ENCODE measurements around the gene ADAMTS12.

Gene ADAMTS12

GRCh38 chr5:33696411-33696810, 195.4 kb downstream of the ADAMTS12 start:
- FAIRE-seq, result no peak

- FAIRE-seq, result no peak
Measured at GRCh38 chr5:33692980-33693379, 198.8 kb downstream of the ADAMTS12 start.

DNA sequence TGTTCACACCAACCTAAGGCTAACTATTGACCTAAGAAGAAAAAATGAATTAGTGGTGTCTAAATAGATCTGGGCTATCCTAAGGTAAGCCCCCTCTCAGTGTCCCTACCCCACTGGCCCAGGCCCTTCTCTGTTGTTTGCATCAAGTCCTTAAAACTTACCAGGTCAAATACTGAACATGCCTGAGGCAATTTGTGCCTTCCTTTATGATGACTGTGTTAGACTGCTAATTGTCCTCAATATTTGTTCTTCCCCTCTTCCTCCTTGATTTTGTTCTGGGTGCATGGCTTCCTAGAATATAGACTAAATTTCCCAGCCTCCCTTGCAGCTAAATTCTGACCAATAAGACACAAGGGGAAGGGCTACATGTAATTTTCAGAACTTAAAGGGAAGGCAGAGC, 199.9 kb downstream of the ADAMTS12 start:
- FAIRE-seq, result no peak

- FAIRE-seq, result no peak
Measured at GRCh38 chr5:33690374-33691135, 201.2 kb downstream of the ADAMTS12 start.

DNA sequence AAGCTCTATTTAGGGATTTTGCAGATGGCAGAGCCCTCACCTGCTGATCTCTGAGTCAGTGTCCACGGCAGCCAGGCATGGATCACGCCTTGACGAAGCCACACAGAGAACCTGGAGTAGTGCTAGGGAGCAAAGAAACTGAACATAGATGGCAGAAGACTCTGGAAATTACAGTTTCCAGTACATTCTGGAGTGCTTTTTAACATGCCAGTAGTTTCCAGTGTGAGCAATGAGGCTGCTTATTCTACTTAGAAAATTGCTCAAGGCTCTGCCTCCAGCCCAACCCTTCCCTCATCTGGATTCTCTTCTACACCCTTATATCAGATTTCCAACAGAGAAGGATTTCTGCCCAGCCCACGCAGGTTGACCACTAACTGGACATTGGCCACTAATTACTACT, 203.3 kb downstream of the ADAMTS12 start:
- no peak for FAIRE-seq

GRCh38 chr5:33688066-33688465, 203.7 kb downstream of the ADAMTS12 start:
- FAIRE-seq, result no peak

- FAIRE-seq, result no peak
Measured at GRCh38 chr5:33685873-33686755, 205.7 kb downstream of the ADAMTS12 start.

DNA sequence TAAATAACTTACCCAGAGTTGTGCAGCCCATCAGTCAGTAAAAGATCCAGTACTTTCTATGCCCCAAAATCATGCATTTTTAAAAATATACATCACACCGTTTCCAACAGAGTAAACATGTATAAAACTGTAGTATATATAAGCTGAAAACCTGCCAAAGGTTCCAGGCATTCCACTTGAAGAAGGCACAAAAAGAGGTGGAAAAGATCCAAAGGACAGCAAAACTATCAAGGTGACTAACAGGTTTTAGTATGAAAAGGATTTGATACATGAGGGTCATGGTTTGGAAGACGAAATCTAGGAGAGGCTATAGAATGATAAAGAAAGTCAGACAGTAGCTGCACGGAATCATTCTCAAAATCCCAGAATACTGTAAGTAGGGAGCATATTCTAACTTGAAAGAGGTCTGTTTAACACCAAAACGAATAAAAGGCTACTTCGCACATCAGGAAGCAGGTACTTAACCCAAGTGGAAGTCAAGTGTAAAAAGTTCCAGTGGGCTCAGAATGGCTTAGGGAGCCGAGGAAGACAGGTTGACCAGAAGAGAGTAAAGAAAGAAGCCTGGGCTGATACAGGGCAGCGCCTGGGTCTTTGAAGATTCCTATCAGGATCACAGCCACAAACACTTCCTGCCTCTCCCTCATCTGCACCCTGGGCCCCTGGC, 207.2 kb downstream of the ADAMTS12 start:
- no peak for FAIRE-seq

DNA sequence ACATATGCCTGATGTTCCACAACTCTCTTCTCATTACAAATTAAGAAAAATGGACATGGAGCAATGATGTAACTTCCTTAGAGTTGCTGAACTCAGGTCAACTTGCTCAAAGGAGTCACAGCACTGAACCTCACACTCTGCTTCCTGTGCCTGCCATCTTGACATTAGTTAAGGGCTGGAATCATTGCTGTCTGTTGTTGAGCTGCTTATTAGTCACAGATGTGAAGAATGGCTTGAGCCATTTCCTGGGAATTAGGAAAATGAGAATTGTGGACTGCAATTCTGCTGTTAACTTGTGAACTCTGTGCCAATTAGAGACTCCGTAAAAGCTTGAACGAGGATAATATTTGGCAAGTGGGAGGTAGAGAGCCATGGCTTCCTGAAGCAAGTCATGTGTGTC, 212.0 kb downstream of the ADAMTS12 start:
- no peak for FAIRE-seq

- no peak for FAIRE-seq
Measured at GRCh38 chr5:33675958-33676464, 215.8 kb downstream of the ADAMTS12 start.

- no peak for FAIRE-seq
Measured at GRCh38 chr5:33671700-33672291, 220.0 kb downstream of the ADAMTS12 start.

GRCh38 chr5:33662722-33663427, 228.9 kb downstream of the ADAMTS12 start:
- no peak for FAIRE-seq

DNA sequence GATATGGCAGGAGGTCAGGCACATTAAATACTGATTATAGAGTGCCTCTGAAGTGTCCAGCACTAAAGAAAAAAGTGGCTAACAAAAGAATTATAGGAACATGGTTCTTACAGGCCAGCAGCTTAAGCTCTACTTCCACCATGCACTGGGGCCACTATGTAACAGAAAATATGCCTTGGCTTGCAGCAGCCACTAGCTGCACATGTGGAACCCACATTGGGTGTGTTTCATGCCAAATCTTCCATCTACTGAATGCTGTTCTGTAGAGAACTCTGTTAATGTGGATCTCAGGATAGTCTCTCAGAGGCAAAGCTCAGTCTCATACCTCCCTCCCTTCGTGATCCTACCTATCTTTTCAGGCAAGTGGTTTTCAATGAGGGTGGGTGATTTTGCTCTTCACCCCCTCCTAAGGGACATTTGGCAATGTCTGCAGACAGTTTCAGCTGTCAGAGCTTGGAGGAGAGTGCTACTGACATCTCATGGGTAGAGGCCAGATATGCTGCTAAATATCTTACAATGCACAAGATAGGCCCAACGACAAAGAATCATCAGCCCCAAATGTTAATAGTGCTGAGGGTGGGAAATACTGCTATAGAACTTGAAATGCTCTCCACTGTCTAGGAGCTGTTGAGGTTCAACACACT, 232.1 kb downstream of the ADAMTS12 start:
- FAIRE-seq, result no peak

- no peak for FAIRE-seq
Measured at GRCh38 chr5:33657804-33658440, 233.9 kb downstream of the ADAMTS12 start.

- no peak for FAIRE-seq
Measured at GRCh38 chr5:33657176-33657575, 234.6 kb downstream of the ADAMTS12 start.

GRCh38 chr5:33650911-33651310, 240.9 kb downstream of the ADAMTS12 start:
- no peak for FAIRE-seq

DNA sequence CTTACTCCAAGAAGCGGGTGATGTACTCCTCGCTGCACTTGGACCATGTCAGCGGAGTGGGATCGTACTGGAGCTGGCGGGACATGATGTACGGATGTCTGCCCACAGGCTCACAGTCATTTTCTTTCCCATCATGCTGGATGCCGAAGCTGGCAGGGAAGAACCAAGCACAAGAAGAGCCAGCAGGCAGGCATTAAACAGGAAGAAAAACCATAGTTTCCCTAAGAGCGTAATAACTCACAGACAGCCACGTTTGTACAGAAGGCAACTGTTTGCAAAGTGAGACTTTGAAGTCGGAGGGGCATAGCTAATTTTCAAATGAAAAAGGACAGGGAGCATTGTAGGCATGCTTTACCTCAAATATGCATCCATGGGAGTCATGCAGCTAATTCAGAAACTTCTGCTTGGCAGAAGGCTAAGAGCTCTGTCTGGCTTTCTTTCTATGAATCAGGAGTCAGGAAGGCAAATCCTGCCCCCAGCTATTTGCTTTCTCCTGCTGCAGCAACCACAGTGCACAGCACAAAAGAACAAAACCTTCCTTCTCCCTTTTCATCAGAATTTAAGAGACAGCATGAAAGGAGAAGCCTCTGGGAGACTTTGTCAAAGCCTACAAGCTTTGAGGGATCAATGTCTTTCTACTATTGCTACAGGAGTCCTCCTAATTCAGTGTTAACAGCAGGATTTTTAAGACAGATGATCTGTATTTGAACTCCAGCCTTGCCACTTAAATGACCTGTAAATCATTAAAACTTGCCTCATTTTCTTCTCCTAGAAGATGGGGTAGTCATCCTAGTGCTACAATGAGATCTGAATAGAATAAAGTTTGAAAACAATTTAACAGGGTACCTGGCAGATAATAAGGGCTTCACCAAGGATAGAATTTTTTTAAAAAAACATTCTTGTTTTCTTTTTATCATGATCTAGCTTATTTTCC, 242.0 kb downstream of the ADAMTS12 start:
- no peak for FAIRE-seq

GRCh38 chr5:33641744-33642505, 249.9 kb downstream of the ADAMTS12 start:
- no peak for FAIRE-seq

GRCh38 chr5:33639474-33639873, 252.3 kb downstream of the ADAMTS12 start:
- FAIRE-seq, result no peak

Data from G401.6 (cell line).